ENCODE measurements around the gene SPEM2.

GRCh38 chr17:7383742-7384488, 41.5 kb upstream of the SPEM2 start:
- no peak for TF ChIP-seq BCL11A (IDR thresholded peaks at IDR 0.05; ENCODE audit: low read depth in 2 of 2, low read length in 2 of 2)
- no peak for TF ChIP-seq CTCF (IDR thresholded peaks at IDR 0.05; ENCODE audit: control extremely low read depth in 1 of 3, insufficient read depth in 1 of 3, low read depth in 1 of 3, low read length in 3 of 3)
- no peak for TF ChIP-seq ATF3 (IDR thresholded peaks at IDR 0.05; ENCODE audit: insufficient read depth, low read depth, low read length)
- no peak for TF ChIP-seq SP1 (IDR thresholded peaks at IDR 0.05; ENCODE audit: low read depth, low read length)
- no peak for TF ChIP-seq RNF2 (IDR thresholded peaks at IDR 0.05; ENCODE audit: borderline replicate concordance, low read depth, low read length, missing control alignments, poor library complexity, severe bottlenecking)
- no peak for TF ChIP-seq GABPA (IDR thresholded peaks at IDR 0.05; ENCODE audit: borderline replicate concordance, insufficient read depth, low read length)
- no peak for TF ChIP-seq CEBPB (IDR thresholded peaks at IDR 0.05; ENCODE audit: low read depth, low read length)
- no peak for TF ChIP-seq ZNF274 (IDR thresholded peaks at IDR 0.05; ENCODE audit: borderline replicate concordance, extremely low read depth, low read length)
- no peak for TF ChIP-seq ATF2 (IDR thresholded peaks at IDR 0.05; ENCODE audit: low read length)
- peak; percentile 37 for TF ChIP-seq POLR2AphosphoS5 (IDR thresholded peaks at IDR 0.05; ENCODE audit: low read depth, low read length)
- TF ChIP-seq ASH2L (IDR thresholded peaks at IDR 0.05; ENCODE audit: low read length), result peak; percentile 40
- TF ChIP-seq CHD1 (IDR thresholded peaks at IDR 0.05; ENCODE audit: low read depth, low read length), result no peak
- TF ChIP-seq CREB1 (IDR thresholded peaks at IDR 0.05), result peak; percentile 84
- no peak for TF ChIP-seq EP300 (IDR thresholded peaks at IDR 0.05; ENCODE audit: borderline replicate concordance in 1 of 2, low read depth in 2 of 2, low read length in 2 of 2)

Measured in H1 (cell line).